GM12878 (cell line): ENCODE measurements around the gene NDUFV3.
"Not testable (repeated sequence)": the region's sequence is repeated elsewhere in the genome, so short reads cannot be mapped to it uniquely, and the experiment has no call there.

Experiments
- ASH2L ChIP-seq: fragments of 300-600, 200-600 bp; sonication (generic); IDR thresholded peaks from 2 replicates; pipeline ENCODE4 v1.6.1; 2017; ENCODE audit warnings: low read depth, mild to moderate bottlenecking, borderline replicate concordance
- ATF7 ChIP-seq: fragments of 450-650 bp; IDR thresholded peaks from 2 replicates; pipeline ENCODE4 v1.6.1; 2016; ENCODE audit warnings: low read depth, mild to moderate bottlenecking
- NFIC ChIP-seq: IDR thresholded peaks from 2 replicates; pipeline ENCODE4 v1.6.1; 2012; ENCODE audit warnings: low read depth, mild to moderate bottlenecking, inconsistent platforms, low read length, moderate library complexity
- RAD21 ChIP-seq: IDR thresholded peaks from 2 replicates; pipeline ENCODE4 v1.6.1; 2011; ENCODE audit warnings: mild to moderate bottlenecking, low read depth, low read length, moderate library complexity; ENCODE audit not compliant: insufficient read depth
- RFX5 ChIP-seq: IDR thresholded peaks from 2 replicates; pipeline ENCODE4 v1.6.1; 2011; ENCODE audit warnings: low read depth, low read length, improper control_type of control experiment
- ZNF274 ChIP-seq: IDR thresholded peaks from one replicate; pipeline ENCODE4 v1.8.0; 2011; ENCODE audit not compliant: insufficient read length, insufficient read depth

GRCh38 chr21:42932378-42933136, 39.4 kb downstream of the NDUFV3 start:
- not testable (repeated sequence) for TF ChIP-seq RAD21, RFX5, ASH2L, ATF7, ZNF274, NFIC
